NCI-H1092 (cell line): ENCODE data around the gene VDR.
A peak's percentile ranks its signal among the peaks of the same experiment; 100 is the strongest.

Experiments
- DNase-seq: peaks from one replicate; lab custom pipeline; 2025; lab: John Stamatoyannopoulos, UW

VDR gene

GRCh38 chr12:47894068-47894467 lies 10.7 kb downstream of the VDR start:
- no peak for DNase-seq

GRCh38 chr12:47892819-47893218 lies 12.0 kb downstream of the VDR start:
- no peak for DNase-seq

DNA sequence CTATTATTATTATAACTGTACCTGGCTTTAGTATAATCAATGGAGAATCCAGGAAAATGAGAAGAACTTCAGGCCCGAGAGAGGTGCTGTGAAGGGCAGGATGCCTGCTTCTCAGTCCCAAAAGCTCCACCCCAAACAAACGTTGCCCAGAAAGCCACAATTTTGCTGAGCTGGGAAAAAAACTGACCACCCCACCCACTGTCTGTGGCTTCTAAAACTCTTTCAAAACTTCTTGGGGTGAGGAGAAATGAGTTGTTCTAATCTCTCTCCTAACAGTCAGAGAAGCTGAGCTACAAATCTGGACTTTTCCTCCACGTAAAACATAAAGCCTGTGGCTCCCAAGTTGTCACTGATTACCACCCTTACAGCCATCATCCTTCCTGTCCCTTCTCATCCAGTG lies 13.4 kb downstream of the VDR start:
- DNase-seq = no peak

GRCh38 chr12:47889040-47889439 lies 15.8 kb downstream of the VDR start:
- no peak for DNase-seq

DNA sequence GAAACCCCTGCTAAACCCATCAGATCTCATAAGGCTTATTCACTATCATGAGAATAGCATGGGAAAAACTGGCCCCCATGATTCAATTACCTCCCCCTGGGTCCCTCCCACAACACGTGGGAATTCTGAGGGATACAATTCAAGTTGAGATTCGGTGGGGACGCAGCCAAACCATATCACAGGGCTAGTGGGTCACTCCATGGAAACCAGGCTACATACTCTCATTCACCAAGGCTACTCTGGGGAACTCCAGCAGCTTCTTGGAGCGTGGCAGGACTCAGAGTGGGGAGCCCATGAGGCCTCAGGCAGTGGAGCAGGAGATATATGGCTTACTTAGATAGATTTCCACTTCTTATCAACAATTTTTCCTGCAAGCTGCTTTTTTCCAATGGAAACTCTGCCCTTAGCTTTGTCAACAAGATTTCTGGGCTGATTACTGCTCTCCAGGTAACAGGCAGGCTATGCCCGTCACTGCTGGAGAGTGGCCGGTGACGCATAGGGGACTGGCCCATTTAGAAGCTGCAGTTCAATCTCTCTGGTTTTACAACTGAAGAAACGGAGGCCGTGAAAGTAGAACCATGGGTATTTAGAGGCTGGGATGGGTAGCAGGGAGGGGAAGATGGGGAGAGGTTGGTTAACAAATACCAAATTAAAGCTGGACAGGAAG lies 16.5 kb downstream of the VDR start:
- no peak for DNase-seq

DNA sequence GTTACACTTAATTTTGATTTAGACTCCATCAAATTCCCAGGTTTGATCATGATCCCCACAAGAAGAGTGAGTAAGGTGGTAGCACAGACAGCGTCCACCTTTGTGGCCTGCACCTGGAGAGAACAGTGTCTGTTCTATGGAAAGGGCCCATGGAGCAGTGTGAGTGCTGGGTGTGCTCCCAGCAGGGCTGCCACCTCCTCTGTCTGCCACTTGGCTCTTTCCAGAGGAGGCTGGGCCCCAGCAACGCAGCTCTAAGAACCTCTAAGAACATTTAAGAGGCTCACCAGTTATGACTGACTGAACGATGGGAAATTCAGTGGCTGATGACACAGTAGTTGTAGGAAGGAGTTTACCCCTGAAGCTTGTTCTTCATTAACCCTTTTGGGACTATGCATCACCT lies 17.3 kb downstream of the VDR start:
- DNase-seq = no peak

- no peak for DNase-seq
Observed at GRCh38 chr12:47886510-47887240, 18.1 kb downstream of the VDR start.

DNA sequence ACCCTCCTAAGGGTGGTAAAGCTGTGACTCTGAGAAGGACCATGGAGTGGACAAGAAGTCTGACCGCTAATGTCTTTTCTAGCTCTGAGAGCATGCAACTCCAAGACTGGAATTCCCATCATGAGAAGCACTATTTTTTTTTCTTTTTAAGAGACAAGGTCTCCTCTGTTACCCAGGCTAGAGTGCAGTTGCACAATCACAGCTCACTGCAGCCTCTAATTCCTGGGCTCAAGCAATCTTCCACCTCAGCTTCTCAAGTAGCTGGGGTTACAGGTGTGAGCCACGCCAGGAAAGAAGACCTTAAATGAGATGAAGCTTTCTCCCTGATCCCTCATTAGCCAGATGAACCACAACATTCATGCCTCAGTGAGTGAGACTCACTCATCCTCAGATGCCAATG lies 19.2 kb downstream of the VDR start:
- DNase-seq = no peak

DNA sequence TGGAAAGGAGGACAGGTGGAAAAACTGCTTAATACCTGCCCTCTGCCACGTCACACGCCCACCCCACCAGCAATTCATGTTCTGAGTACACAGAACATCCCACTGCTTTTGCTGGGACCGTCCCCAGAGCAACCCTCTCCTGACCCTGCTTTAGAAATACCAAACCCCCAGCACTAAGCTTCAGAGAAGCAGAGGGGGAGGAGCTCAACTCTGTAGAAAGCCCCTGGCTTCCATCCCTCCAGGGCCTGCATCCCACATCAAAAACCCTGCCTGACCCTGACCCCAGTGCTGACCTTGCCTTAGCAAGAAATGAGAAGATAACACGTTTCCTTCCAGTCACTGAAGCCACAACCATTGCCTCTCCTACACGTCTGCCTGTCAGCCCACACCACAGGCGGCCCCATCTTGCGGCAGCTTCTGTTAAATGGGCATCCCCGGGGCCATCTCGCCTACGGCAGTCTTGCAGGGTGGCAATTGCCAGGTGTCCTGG lies 19.7 kb downstream of the VDR start:
- DNase-seq = no peak

DNA sequence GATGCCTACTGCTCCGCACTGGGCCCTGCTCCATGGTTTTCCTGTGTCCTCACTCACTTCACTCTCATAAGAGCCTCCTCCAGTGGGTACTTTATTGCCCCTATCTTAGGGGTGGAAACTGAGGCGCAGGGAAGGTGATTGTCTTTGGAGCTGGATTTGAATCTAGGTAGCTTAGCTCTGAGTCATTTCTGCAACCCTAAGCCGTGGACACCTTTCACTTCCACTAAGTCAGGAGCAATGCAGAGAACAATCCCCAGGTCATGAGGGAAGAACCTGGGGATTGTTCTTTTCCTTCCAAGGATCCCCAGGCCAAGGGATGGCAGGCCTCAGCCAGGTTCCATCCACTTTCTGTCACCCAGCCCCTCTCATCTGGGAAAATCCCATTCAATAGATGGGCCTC lies 20.3 kb downstream of the VDR start:
- no peak for DNase-seq

- DNase-seq = no peak
Observed at GRCh38 chr12:47883663-47884195, 21.1 kb downstream of the VDR start.

DNA sequence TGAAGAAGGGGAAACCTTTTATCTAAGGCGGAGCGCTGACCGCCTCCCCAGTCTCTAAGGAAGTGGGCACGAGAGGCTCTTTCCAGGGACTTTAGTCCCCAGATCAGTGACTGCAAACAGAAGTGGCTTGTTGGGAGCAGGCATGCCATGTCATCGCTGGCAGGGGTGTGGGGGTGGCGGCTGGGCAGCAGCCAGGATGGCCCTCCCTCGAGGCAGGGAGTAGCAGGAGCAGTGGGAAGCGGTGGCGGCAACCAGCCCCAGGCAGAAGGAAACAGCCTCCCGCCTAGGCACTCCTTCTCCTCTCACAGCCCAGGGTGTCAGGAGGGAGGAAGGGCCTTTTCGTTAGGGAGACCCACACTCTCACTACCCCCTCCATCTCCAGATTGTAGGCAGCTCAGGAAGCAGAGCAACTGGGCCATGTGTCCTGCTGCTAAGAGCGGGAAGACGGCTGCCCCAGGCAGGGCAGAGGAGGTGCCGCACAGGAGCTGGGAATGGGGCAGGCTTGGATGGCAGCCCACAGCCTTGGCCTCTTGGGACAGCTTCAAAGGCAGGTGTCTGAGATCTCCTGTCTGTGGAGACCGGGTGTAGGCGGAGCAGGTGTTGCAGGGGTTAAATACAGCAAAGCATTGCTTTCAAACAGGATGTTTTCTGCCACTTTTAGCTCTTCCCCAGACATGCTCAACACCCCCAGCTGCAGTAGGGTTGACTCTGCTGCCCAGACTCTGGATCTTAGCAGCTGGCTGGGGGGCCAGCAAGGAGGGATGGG lies 21.8 kb downstream of the VDR start:
- DNase-seq = peak; percentile 67

DNA sequence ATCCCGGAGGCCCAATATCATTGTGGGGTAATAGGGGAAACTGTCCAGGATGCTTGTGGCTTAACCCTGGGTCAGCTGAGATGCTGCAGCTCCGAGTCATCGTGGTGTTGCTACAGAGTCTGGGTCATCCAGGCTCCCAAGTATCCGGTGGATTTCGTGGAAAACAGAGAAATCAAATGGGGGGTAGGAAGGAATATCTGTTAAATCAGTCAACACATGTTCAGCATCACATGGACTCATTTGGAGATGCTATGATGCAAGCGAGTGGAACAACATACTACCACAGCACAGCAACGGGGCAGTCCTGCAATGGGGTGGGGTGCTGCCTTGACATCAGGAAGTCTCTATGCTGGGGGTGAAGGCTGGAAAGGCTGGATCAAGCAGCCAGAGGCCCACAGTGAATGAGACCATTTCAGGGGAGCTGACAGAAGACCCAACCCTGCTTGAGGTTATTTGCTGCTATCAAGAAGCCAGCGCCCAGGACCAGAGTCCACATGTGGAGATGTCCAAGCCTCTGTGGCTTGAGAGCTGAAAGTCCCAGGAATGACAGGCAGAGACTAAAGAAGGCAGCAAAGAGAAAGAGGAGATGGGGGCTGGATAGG lies 22.9 kb downstream of the VDR start:
- DNase-seq = no peak

GRCh38 chr12:47881051-47881450 lies 23.7 kb downstream of the VDR start:
- no peak for DNase-seq

GRCh38 chr12:47878918-47879481 lies 25.8 kb downstream of the VDR start:
- DNase-seq = no peak

GRCh38 chr12:47878293-47878917 lies 26.4 kb downstream of the VDR start:
- no peak for DNase-seq

- no peak for DNase-seq
Observed at GRCh38 chr12:47877081-47877480, 27.7 kb downstream of the VDR start.

DNA sequence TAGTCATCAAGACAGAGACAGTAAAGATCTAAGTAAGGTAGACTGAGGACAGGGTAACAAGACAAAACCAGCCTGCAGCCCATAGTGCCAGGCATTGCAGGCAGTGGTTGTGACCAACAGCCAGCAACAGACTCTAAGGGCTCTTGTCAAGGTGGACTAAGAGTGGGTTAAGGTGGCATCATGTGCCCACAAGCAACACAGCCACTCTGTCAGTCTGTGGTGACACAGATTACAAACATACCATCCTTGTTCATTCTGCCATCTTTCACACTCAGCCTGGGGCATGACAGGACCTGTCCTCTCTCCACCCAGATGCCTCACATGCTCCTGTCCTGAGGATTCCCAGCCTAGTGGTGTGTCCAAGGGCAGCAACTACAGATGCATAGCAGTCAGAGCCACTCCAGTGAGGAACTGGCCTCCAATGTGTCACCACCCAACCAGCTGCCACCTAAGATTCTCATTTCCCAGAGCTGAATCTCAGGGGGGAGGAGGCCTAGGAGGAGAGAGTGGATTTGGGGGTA lies 28.3 kb downstream of the VDR start:
- no peak for DNase-seq

- no peak for DNase-seq
Observed at GRCh38 chr12:47875746-47876439, 28.9 kb downstream of the VDR start.

- DNase-seq = no peak
Observed at GRCh38 chr12:47874316-47874715, 30.5 kb downstream of the VDR start.
